ENCODE results near the gene ZNF30.

Gene ZNF30

DNA sequence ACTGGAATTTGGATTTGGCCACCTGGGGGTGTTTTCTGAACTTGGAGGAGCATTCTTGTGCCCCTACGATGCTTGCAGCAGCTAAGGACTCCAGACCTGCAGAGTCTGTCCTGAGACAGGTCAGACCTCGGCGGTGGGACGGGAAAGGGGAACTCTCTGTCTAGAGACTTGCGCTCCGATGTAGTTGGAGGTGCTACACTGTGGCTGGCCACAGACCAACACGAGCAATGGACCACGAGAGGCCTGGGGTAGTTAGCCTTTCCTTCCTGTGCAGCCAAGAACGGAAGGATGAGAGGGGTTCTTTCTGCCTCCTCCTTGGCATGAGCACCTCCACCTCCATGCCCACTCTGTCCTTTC is 67.6 kb downstream of the ZNF30 start:
- no peak for DNase-seq (ENCODE audit: extremely low read depth, low read depth)
- H3K4me3 ChIP-seq (replicated peaks; ENCODE audit: low read depth, low read length): no peak overlapping the region
- TF ChIP-seq, protein P1, sequence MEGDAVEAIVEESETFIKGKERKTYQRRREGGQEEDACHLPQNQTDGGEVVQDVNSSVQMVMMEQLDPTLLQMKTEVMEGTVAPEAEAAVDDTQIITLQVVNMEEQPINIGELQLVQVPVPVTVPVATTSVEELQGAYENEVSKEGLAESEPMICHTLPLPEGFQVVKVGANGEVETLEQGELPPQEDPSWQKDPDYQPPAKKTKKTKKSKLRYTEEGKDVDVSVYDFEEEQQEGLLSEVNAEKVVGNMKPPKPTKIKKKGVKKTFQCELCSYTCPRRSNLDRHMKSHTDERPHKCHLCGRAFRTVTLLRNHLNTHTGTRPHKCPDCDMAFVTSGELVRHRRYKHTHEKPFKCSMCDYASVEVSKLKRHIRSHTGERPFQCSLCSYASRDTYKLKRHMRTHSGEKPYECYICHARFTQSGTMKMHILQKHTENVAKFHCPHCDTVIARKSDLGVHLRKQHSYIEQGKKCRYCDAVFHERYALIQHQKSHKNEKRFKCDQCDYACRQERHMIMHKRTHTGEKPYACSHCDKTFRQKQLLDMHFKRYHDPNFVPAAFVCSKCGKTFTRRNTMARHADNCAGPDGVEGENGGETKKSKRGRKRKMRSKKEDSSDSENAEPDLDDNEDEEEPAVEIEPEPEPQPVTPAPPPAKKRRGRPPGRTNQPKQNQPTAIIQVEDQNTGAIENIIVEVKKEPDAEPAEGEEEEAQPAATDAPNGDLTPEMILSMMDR (IDR thresholded peaks at IDR 0.05; ENCODE audit: low read depth, low read length, missing control alignments): no peak

Measured in HFF-Myc (cell line).